SK-N-SH (cell line): ENCODE results near the gene SDK1. TPM values are rescaled to one million over a fixed set of nuclear protein-coding genes. Genes with fewer than 3 reads are reported as not detected.

Experiments used
- CTCF ChIA-PET: fragments of 300-600, 350-600 bp; formaldehyde crosslinking; extraction: SDS; loops from one replicate; lab custom pipeline; 2021; lab: Yijun Ruan, JAX
- POLR2A ChIA-PET: fragments of 350-600 bp; sonication (Branson Sonifier 250); formaldehyde crosslinking; extraction: SDS; loops from one replicate; lab custom pipeline; 2020; ENCODE audit warnings: antibody characterized with exemption, inconsistent platforms; lab: Yijun Ruan, JAX
- DNase-seq: peaks from one replicate; pipeline ENCODE4 v3.0.0; 2012
- H2AFZ ChIP-seq: fragments of 200-600 bp; sonication (generic); 2 replicates; pipeline ENCODE4 v1.8.1; 2016; ENCODE audit warnings: antibody characterized with exemption, mild to moderate bottlenecking, low read depth
- H3F3A ChIP-seq: fragments of 200-600 bp; sonication (generic); replicated peaks from 2 replicates; pipeline ENCODE3; 2016; ENCODE audit warnings: antibody characterized with exemption, mild to moderate bottlenecking; ENCODE audit not compliant: insufficient read depth
- H3K27ac ChIP-seq, 2 experiments: fragments of 200-500 bp in 1 of 2; fragments of 200-600 bp in 1 of 2; sonication (Bioruptor generic) in 1 of 2; sonication (generic), shearing (Covaris generic) in 1 of 2; 2 replicates each; pipeline versions ENCODE4 v1.5.1 to v1.6.1; 2014 to 2016; ENCODE audit warnings: low read depth in 2 of 2, inconsistent platforms in 1 of 2, low read length in 1 of 2, mild to moderate bottlenecking in 1 of 2, mixed read lengths in 1 of 2
- H3K27me3 ChIP-seq: fragments of 200-600 bp; sonication (generic), shearing (Covaris generic); 2 replicates; pipeline ENCODE4 v1.6.1; 2016; ENCODE audit warnings: mixed run types; ENCODE audit not compliant: insufficient read depth
- H3K36me3 ChIP-seq, 2 experiments: fragments of 200-500 bp in 1 of 2; fragments of 200-600 bp in 1 of 2; sonication (Bioruptor generic) in 1 of 2; sonication (generic) in 1 of 2; replicated peaks in 1 of 2; 2 replicates each; pipeline versions ENCODE3 to v1.5.1; 2014 to 2016; ENCODE audit warnings: low read length in 1 of 2, mild to moderate bottlenecking in 1 of 2; ENCODE audit not compliant: insufficient read depth in 2 of 2, control insufficient read depth in 1 of 2
- H3K4me1 ChIP-seq, 2 experiments: fragments of 200-500 bp in 1 of 2; fragments of 200-600 bp in 1 of 2; sonication (Bioruptor generic) in 1 of 2; sonication (generic), shearing (Covaris generic) in 1 of 2; 2 replicates each; pipeline versions ENCODE4 v1.5.1 to v1.6.1; 2014 to 2016; ENCODE audit warnings: low read depth in 1 of 2, low read length in 1 of 2, mixed run types in 1 of 2; ENCODE audit not compliant: insufficient read depth in 2 of 2, control insufficient read depth in 1 of 2
- H3K4me2 ChIP-seq: fragments of 200-600 bp; sonication (generic), shearing (Covaris generic); 2 replicates; pipeline ENCODE4 v1.6.1; 2017; ENCODE audit warnings: mixed run types
- H3K4me3 ChIP-seq, 2 experiments: fragments of 200-500 bp in 1 of 2; fragments of 200-600 bp in 1 of 2; sonication (Bioruptor generic) in 1 of 2; sonication (generic), shearing (Covaris generic) in 1 of 2; 2 replicates each; pipeline versions ENCODE4 v1.5.1 to v1.8.1; 2014 to 2016; ENCODE audit warnings: low read depth in 2 of 2, inconsistent platforms in 1 of 2, low read length in 1 of 2, mild to moderate bottlenecking in 1 of 2, mixed read lengths in 1 of 2, moderate library complexity in 1 of 2
- H3K79me2 ChIP-seq: fragments of 200-600 bp; sonication (generic); 2 replicates; pipeline ENCODE4 v1.8.1; 2017; ENCODE audit warnings: mild to moderate bottlenecking; ENCODE audit not compliant: insufficient read depth
- H3K9ac ChIP-seq: fragments of 200-600 bp; sonication (generic); 2 replicates; pipeline ENCODE4 v1.6.1; 2017; ENCODE audit warnings: mixed run types
- H3K9me2 ChIP-seq: fragments of 200-600 bp; sonication (generic); 2 replicates; pipeline ENCODE4 v1.6.1; 2017; ENCODE audit warnings: mixed run types
- H3K9me3 ChIP-seq: fragments of 200-600 bp; sonication (generic); 2 replicates; pipeline ENCODE4 v1.6.1; 2017; ENCODE audit warnings: mixed run types, mild to moderate bottlenecking, moderate library complexity
- H4K20me1 ChIP-seq: fragments of 200-600 bp; sonication (generic); 2 replicates; pipeline ENCODE4 v1.6.1; 2017; ENCODE audit warnings: mild to moderate bottlenecking, mixed run types; ENCODE audit not compliant: insufficient read depth
- CHD2 ChIP-seq: fragments of 150-350 bp; IDR thresholded peaks from 2 replicates; pipeline ENCODE4 v1.6.1; 2018; ENCODE audit warnings: low read length; ENCODE audit not compliant: partially characterized antibody
- ELF1 ChIP-seq: IDR thresholded peaks from 2 replicates; pipeline ENCODE4 v1.4.0; 2012
- IRF3 ChIP-seq: fragments of 150-350 bp; IDR thresholded peaks from 2 replicates; pipeline ENCODE4 v1.6.1; 2016; ENCODE audit warnings: mild to moderate bottlenecking, low read depth, low read length
- MEF2A ChIP-seq: IDR thresholded peaks from 2 replicates; pipeline ENCODE4 v1.4.0; 2012; ENCODE audit warnings: low read depth, borderline replicate concordance
- MXI1 ChIP-seq: IDR thresholded peaks from 2 replicates; pipeline ENCODE4 v1.6.1; 2012; ENCODE audit warnings: mild to moderate bottlenecking, low read depth, low read length, improper control_type of control experiment
- NRF1 ChIP-seq: IDR thresholded peaks from 2 replicates; pipeline ENCODE4 v1.6.1; 2012; ENCODE audit warnings: low read depth, mild to moderate bottlenecking, low read length
- PBX3 ChIP-seq: IDR thresholded peaks from 2 replicates; pipeline ENCODE4; 2012
- POLR2AphosphoS5 ChIP-seq: IDR thresholded peaks from 2 replicates; pipeline ENCODE4 v1.6.1; 2012; ENCODE audit warnings: low read depth, low read length
- RAD21 ChIP-seq: IDR thresholded peaks from 2 replicates; pipeline ENCODE4 v1.6.1; 2012; ENCODE audit warnings: mild to moderate bottlenecking, low read length
- RFX5 ChIP-seq: IDR thresholded peaks from 2 replicates; pipeline ENCODE4 v1.6.1; 2012; ENCODE audit warnings: mild to moderate bottlenecking, improper control_type of control experiment, low read length
- RXRA ChIP-seq: IDR thresholded peaks from 2 replicates; pipeline ENCODE4 v1.4.0; 2012; ENCODE audit warnings: low read depth, mild to moderate bottlenecking, borderline replicate concordance
- SIN3A ChIP-seq: IDR thresholded peaks from 2 replicates; pipeline ENCODE4 v1.6.1; 2012; ENCODE audit warnings: low read depth, mild to moderate bottlenecking, low read length, moderate library complexity, borderline replicate concordance
- SMC3 ChIP-seq: IDR thresholded peaks from 2 replicates; pipeline ENCODE4 v1.6.1; 2012; ENCODE audit warnings: low read depth, low read length, improper control_type of control experiment
- TAF1 ChIP-seq: IDR thresholded peaks from 2 replicates; pipeline ENCODE4 v1.6.1; 2012; ENCODE audit warnings: low read depth, mild to moderate bottlenecking, low read length, moderate library complexity, borderline replicate concordance
- TCF12 ChIP-seq: IDR thresholded peaks from 2 replicates; pipeline ENCODE4 v1.4.0; 2012
- TEAD4 ChIP-seq: IDR thresholded peaks from 2 replicates; pipeline ENCODE4 v1.4.0; 2012; ENCODE audit warnings: mild to moderate bottlenecking, borderline replicate concordance; ENCODE audit not compliant: insufficient read depth
- USF1 ChIP-seq: IDR thresholded peaks from 2 replicates; pipeline ENCODE4 v1.4.0; 2012; ENCODE audit warnings: low read depth, borderline replicate concordance
- ZBTB33 ChIP-seq: IDR thresholded peaks from 2 replicates; pipeline ENCODE4 v1.4.0; 2012; ENCODE audit warnings: low read depth, borderline replicate concordance
- WGBS: methylation state at CpG from one replicate; pipeline ENCODE4 v1.1.6; 2017; ENCODE audit warnings: low lambda C conversion rate; 5-methylcytosine and 5-hydroxymethylcytosine counted together
- polyA plus RNA-seq, 3 experiments: library from polyadenylated mRNA; depleted of rRNA; stranded (reverse); fragments of >200 nt; gene quantifications; 2 replicates each; pipeline ENCODE4 v1.2.3, GENCODE V29; 2012

The SDK1 gene
- polyA plus RNA-seq, 1 of the 3 experiments (the other 2 are of a cell fraction), result 1.2 TPM

GRCh38 chr7:4107839-4108238 lies 806.8 kb downstream of the SDK1 start:
- DNase-seq, result no peak
- Histone ChIP-seq H3K9me2 (no peaks in the 10 kb centered on the region), H3K9me3 (no peaks in the 10 kb centered on the region), H3K27me3 (no peaks in the 10 kb centered on the region), H3K27ac (no peak overlapping the region), H3K4me1 (no peaks in the 10 kb centered on the region; a peak in 1 of 4 replicates), H4K20me1 (no peaks in the 10 kb centered on the region), H2AFZ (no peak overlapping the region), H3K4me3 (no peak overlapping the region), H3K4me2 (no peak overlapping the region), H3K79me2 (no peaks in the 10 kb centered on the region), H3F3A (no peaks in the 10 kb centered on the region), H3K9ac (no peak overlapping the region), H3K36me3 (no peaks in the 10 kb centered on the region)
- TF ChIP-seq TEAD4 (no peak), IRF3 (no peak), POLR2AphosphoS5 (no peak), SIN3A (no peak), USF1 (no peak), MEF2A (no peak), TAF1 (no peak), SMC3 (no peak)
- WGBS, result 71% methylated on average over 11 of the region's 11 CpGs
- POLR2A ChIA-PET, result no interaction called here
- CTCF ChIA-PET, result interaction anchor here (0.6 to 1.1 kb wide), 3 partner anchors 16 to 605 kb away, joined by 3 read pairs; no protein-coding TSS in a partner anchor

GRCh38 chr7:4108951-4109350 lies 807.9 kb downstream of the SDK1 start:
- Histone ChIP-seq H3K27ac (no peak overlapping the region), H3K9me2 (no peaks in the 10 kb centered on the region), H3K9me3 (no peaks in the 10 kb centered on the region), H4K20me1 (no peaks in the 10 kb centered on the region), H3K9ac (no peak overlapping the region), H3K79me2 (no peaks in the 10 kb centered on the region), H3K27me3 (no peaks in the 10 kb centered on the region), H3K4me1 (no peaks in the 10 kb centered on the region; a peak in 1 of 4 replicates), H3K4me3 (no peak overlapping the region), H2AFZ (no peak overlapping the region)
- WGBS, result 64% methylated on average over 9 of the region's 9 CpGs
- CTCF ChIA-PET, result interaction anchor here (1.6 kb wide), 1 partner anchor 14 kb away, joined by 4 read pairs; no protein-coding TSS in a partner anchor
- DNase-seq, result no peak
- TF ChIP-seq RXRA (no peak), TCF12 (no peak), IRF3 (no peak), TAF1 (no peak), SMC3 (no peak), RAD21 (no peak), NRF1 (no peak), RFX5 (no peak), ELF1 (no peak), TEAD4 (no peak), CHD2 (no peak), MXI1 (no peak), PBX3 (no peak), ZBTB33 (no peak)
- TF ChIP-seq, all 33 proteins: peak for 0
- no peaks in the 10 kb centered on the region for H3K36me3 ChIP-seq
- H3K4me2 ChIP-seq, result no peak overlapping the region
- POLR2A ChIA-PET, result no interaction called here
- no peaks in the 10 kb centered on the region for H3F3A ChIP-seq
